Endothelial cell of umbilical vein (primary cell): Measurements from ENCODE around the gene ADAMTSL2. TPM values are rescaled to one million over a fixed set of nuclear protein-coding genes. Genes with fewer than 3 reads are reported as not detected.

ENCODE experiments used
- BruUV-seq: library from RNA; stranded (reverse); fragments of 400-500 nt; replicated peaks from 2 replicates; lab custom pipeline; 2021; lab: Mats Ljungman, UMichigan
- CTCF ChIA-PET: fragments of 300-600, 350-600 bp; sonication (Branson Sonifier 250); formaldehyde crosslinking; loops from one replicate; lab custom pipeline; 2021; ENCODE audit warnings: antibody characterized with exemption, inconsistent platforms; lab: Charles Lee
- POLR2A ChIA-PET: fragments of 300-600, 350-600 bp; sonication (Branson Sonifier 250); formaldehyde crosslinking; loops from one replicate; lab custom pipeline; 2021; ENCODE audit warnings: antibody characterized with exemption, inconsistent platforms; lab: Charles Lee
- DNase-seq: peaks from one replicate; pipeline ENCODE4 v3.0.0-alpha.2; 2011; ENCODE audit warnings: low read depth, low spot score
- FAIRE-seq: peaks from 2 replicates; lab custom pipeline; 2011; peaks lifted over from hg19 to GRCh38; lab: Jason Lieb, UNC
- H2AFZ ChIP-seq: 2 replicates; pipeline ENCODE4 v1.6.0; 2012; ENCODE audit warnings: low read depth, low read length, control low read depth, inconsistent platforms
- H3K27ac ChIP-seq: 2 replicates; pipeline ENCODE4 v1.5.1; 2011; ENCODE audit warnings: low read depth, mild to moderate bottlenecking, control low read depth, low read length, moderate library complexity; ENCODE audit not compliant: insufficient read depth
- H3K27me3 ChIP-seq, 2 experiments: 2 replicates each; pipeline versions ENCODE4 v1.6.0 to v1.6.1; 2011; ENCODE audit warnings: low read length in 2 of 2, mixed read lengths in 1 of 2; ENCODE audit not compliant: control insufficient read depth in 2 of 2, insufficient read depth in 2 of 2
- H3K36me3 ChIP-seq, 2 experiments: 2 replicates in 1 of 2; 3 replicates in 1 of 2; pipeline ENCODE4 v1.5.1; 2011; ENCODE audit warnings: low read length in 2 of 2, mild to moderate bottlenecking in 1 of 2, moderate library complexity in 1 of 2; ENCODE audit not compliant: control insufficient read depth in 2 of 2, insufficient read depth in 2 of 2; ENCODE audit errors: extremely low read depth in 1 of 2
- H3K4me1 ChIP-seq: 3 replicates; pipeline ENCODE4 v1.5.1; 2011; ENCODE audit warnings: mild to moderate bottlenecking, low read length; ENCODE audit not compliant: control insufficient read depth, insufficient read depth; ENCODE audit errors: extremely low read depth
- H3K4me2 ChIP-seq: 2 replicates; pipeline ENCODE4 v1.6.1; 2011; ENCODE audit warnings: low read length, control low read depth, mixed read lengths; ENCODE audit not compliant: insufficient read depth
- H3K4me3 ChIP-seq, 3 experiments: fragments of 200-600 bp in 1 of 3; sonication (generic), shearing (Covaris generic) in 1 of 3; replicated peaks in 1 of 3; 2 replicates each; pipeline ENCODE4 v1.5.1; 2011 to 2016; ENCODE audit warnings: control low read depth in 3 of 3, low read length in 3 of 3, mild to moderate bottlenecking in 2 of 3, inconsistent platforms in 1 of 3, low read depth in 1 of 3, moderate library complexity in 1 of 3; ENCODE audit not compliant: insufficient read depth in 1 of 3
- H3K79me2 ChIP-seq: 2 replicates; pipeline ENCODE4 v1.6.0; 2012; ENCODE audit warnings: low read length, inconsistent platforms; ENCODE audit not compliant: control insufficient read depth, insufficient read depth
- H3K9ac ChIP-seq: replicated peaks from 2 replicates; pipeline ENCODE3; 2011; ENCODE audit warnings: low read length, control low read depth; ENCODE audit not compliant: insufficient read depth; ENCODE audit errors: extremely low read depth
- H3K9me1 ChIP-seq: replicated peaks from 3 replicates; pipeline ENCODE4 v1.6.0; 2011; ENCODE audit warnings: mild to moderate bottlenecking, low read length; ENCODE audit not compliant: control insufficient read depth, insufficient read depth; ENCODE audit errors: extremely low read depth
- H3K9me3 ChIP-seq: replicated peaks from 2 replicates; pipeline ENCODE4 v1.5.1; 2012; ENCODE audit warnings: low read length, inconsistent platforms; ENCODE audit not compliant: control insufficient read depth, insufficient read depth
- H4K20me1 ChIP-seq: replicated peaks from 2 replicates; pipeline ENCODE3; 2011; ENCODE audit warnings: mild to moderate bottlenecking, low read length; ENCODE audit not compliant: control insufficient read depth, insufficient read depth; ENCODE audit errors: extremely low read depth
- CTCF ChIP-seq, 2 donors: IDR thresholded peaks; 1 replicate in 1 of 2; 2 replicates in 1 of 2; pipeline ENCODE4 v1.5.1; 2011; ENCODE audit warnings: low read length in 2 of 2, mild to moderate bottlenecking in 2 of 2, moderate library complexity in 2 of 2, control low read depth in 1 of 2, inconsistent platforms in 1 of 2, low read depth in 1 of 2; ENCODE audit not compliant: insufficient read depth in 1 of 2; ENCODE audit errors: extremely low read depth in 1 of 2
- EZH2 ChIP-seq: IDR thresholded peaks from 2 replicates; pipeline ENCODE4 v1.6.1; 2012; ENCODE audit warnings: borderline replicate concordance, low read depth, mild to moderate bottlenecking, moderate library complexity, low read length, inconsistent platforms; ENCODE audit not compliant: severe bottlenecking
- FOS ChIP-seq: IDR thresholded peaks from 2 replicates; pipeline ENCODE4 v1.6.1; 2011; ENCODE audit warnings: mild to moderate bottlenecking, low read length, moderate library complexity, borderline replicate concordance; ENCODE audit not compliant: insufficient read depth
- GATA2 ChIP-seq: IDR thresholded peaks from 2 replicates; pipeline ENCODE4 v1.7.0; 2011; ENCODE audit warnings: low read depth, mild to moderate bottlenecking, moderate library complexity, mixed read lengths, low read length; ENCODE audit not compliant: insufficient read length, insufficient read depth
- JUN ChIP-seq: IDR thresholded peaks from 2 replicates; pipeline ENCODE4 v1.6.1; 2011; ENCODE audit warnings: borderline replicate concordance, low read depth; ENCODE audit not compliant: insufficient read length, insufficient read depth
- MAX ChIP-seq: IDR thresholded peaks from 2 replicates; pipeline ENCODE4 v1.6.1; 2011; ENCODE audit not compliant: insufficient read depth, insufficient read length
- MYC ChIP-seq: IDR thresholded peaks from one replicate; pipeline ENCODE4 v1.6.1; 2011; ENCODE audit warnings: mild to moderate bottlenecking, low read depth, low read length
- POLR2A ChIP-seq: IDR thresholded peaks from 2 replicates; pipeline ENCODE4 v1.6.1; 2012; ENCODE audit warnings: low read depth, mild to moderate bottlenecking, control low read depth, low read length
- POLR2AphosphoS5 ChIP-seq: IDR thresholded peaks from 2 replicates; pipeline ENCODE4 v1.6.1; 2012; ENCODE audit warnings: low read depth, mild to moderate bottlenecking, control low read depth, low read length, moderate library complexity; ENCODE audit not compliant: insufficient read depth
- dilution Hi-C: fragments of 300-500 bp; cut with MboI; formaldehyde crosslinking; loops from one replicate; pipeline ENCODE4 v1.15.0; 2019; ENCODE audit warnings: low sequenced_read_pairs; ENCODE audit not compliant: extremely low pct_ligation_motif_present
- intact Hi-C: fragments of 100-400 bp; cut with micrococcal nuclease; formaldehyde crosslinking; loops from one replicate; pipeline ENCODE4 v1.10.0; 2022
- polyA plus RNA-seq, 4 experiments: library from polyadenylated mRNA; depleted of rRNA in 3 of 4; stranded (reverse) in 3 of 4; unstranded in 1 of 4; fragments of >200 nt; gene quantifications; 2 replicates each; pipeline versions ENCODE4 v1.2.1 to v1.2.3, GENCODE V29; 2011 to 2012; ENCODE audit warnings: missing spikeins in 1 of 4
- total RNA-seq: library from RNA; stranded (reverse); gene quantifications from 2 replicates; pipeline ENCODE4 v1.2.3, GENCODE V29; 2021

ADAMTSL2 gene
- total and polyA plus RNA-seq, 2 donors (not counting 3 experiments of a cell fraction or from before 2014, with no cell fraction given) = not detected

- H2AFZ ChIP-seq = no peak overlapping the region
- ChIA-PET CTCF (no interaction called here), POLR2A (no interaction called here)
- no peak overlapping the region for H3K4me3 ChIP-seq
- no peak for TF ChIP-seq GATA2
- no peak for TF ChIP-seq CTCF (IDR thresholded peaks at IDR 0.05; ENCODE audit: extremely low read depth in 1 of 2, insufficient read depth in 1 of 2, low read depth in 1 of 2, low read length in 2 of 2)
- no peak for TF ChIP-seq EZH2
- TF ChIP-seq MAX = no peak
- no peak for TF ChIP-seq MYC
- TF ChIP-seq FOS = no peak
- no peak for TF ChIP-seq POLR2AphosphoS5
- no peak for TF ChIP-seq JUN
- no peak for TF ChIP-seq POLR2A
- H3K9me1 ChIP-seq = no peaks in the 10 kb centered on the region
- intact Hi-C loops (no loop called here), dilution Hi-C loops (no loop called here)
- H3K9ac ChIP-seq = no peak overlapping the region
- no peaks in the 10 kb centered on the region for H3K36me3 ChIP-seq
- no peaks in the 10 kb centered on the region for H3K9me3 ChIP-seq
- no peaks in the 10 kb centered on the region for H3K27me3 ChIP-seq
- FAIRE-seq (no peak), DNase-seq (no peak)
- no TSS peak for BruUV-seq
- H3K4me2 ChIP-seq = no peak overlapping the region
- no peaks in the 10 kb centered on the region for H3K79me2 ChIP-seq
- no peaks in the 10 kb centered on the region for H4K20me1 ChIP-seq
- H3K4me1 ChIP-seq = no peaks in the 10 kb centered on the region
- no peak overlapping the region for H3K27ac ChIP-seq
Measured at GRCh38 chr9:133564451-133565116, 30.1 kb downstream of the ADAMTSL2 start.
